NCI-H748 treated with DMSO at 0.1 percent for 48 hours (cell line): ENCODE results near the gene BMP3.

Experiments
- DNase-seq: peaks from one replicate; lab custom pipeline; 2025; lab: John Stamatoyannopoulos, UW

Gene BMP3

DNA sequence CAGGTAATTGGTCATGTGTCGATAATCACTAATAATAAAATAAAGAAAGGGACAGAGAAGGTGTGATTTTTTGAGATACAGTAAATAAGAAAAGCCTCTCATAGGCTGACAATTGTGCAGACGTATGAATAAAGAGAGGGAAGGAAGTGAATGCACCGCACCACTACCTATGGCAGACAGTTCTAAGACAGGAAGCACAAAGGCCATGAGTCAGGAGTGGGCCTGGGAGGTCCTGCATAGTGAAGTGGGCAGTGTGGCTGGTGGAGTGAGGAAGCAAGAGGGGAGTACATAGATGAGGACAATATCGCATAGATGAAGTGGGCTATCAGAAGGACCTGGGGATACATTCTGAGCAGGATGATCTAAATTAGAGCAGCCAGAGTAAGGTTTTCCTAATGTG is 75.6 kb downstream of the BMP3 start:
- no peak for DNase-seq
